Sigmoid colon (tissue), 7 donors: ENCODE measurements around the gene RNF187. TPM values are rescaled to one million over a fixed set of nuclear protein-coding genes. Genes with fewer than 3 reads are reported as not detected.

Experiments used
- DNase-seq: peaks from one replicate; pipeline ENCODE4 v3.0.0-alpha.2; 2019
- H3K27ac ChIP-seq, 4 donors: fragments of 200-600 bp; sonication (generic); one replicate each; pipeline ENCODE4 v1.5.1; 2016 to 2019; ENCODE audit warnings: mild to moderate bottlenecking in 1 of 4
- H3K27me3 ChIP-seq, 3 donors: fragments of 200-600 bp; sonication (generic); one replicate each; pipeline ENCODE4 v1.5.1; 2019; ENCODE audit warnings: mild to moderate bottlenecking in 1 of 3
- H3K36me3 ChIP-seq, 4 donors: fragments of 200-600 bp; sonication (generic); one replicate each; pipeline ENCODE4 v1.5.1; 2016 to 2019
- H3K4me1 ChIP-seq, 4 donors: fragments of 200-600 bp; sonication (generic); one replicate each; pipeline ENCODE4 v1.5.1; 2017 to 2019
- H3K4me3 ChIP-seq, 4 donors: fragments of 200-600 bp; sonication (generic); one replicate each; pipeline ENCODE4 v1.5.1; 2017 to 2019; ENCODE audit warnings: mild to moderate bottlenecking in 2 of 4, moderate library complexity in 1 of 4
- H3K9me3 ChIP-seq, 4 donors: fragments of 200-600 bp in 3 of 4; sonication (generic) in 3 of 4; one replicate each; pipeline versions ENCODE4 v1.5.1 to v1.6.1; 2013 to 2019
- CTCF ChIP-seq, 4 experiments: fragments of 450-650 bp in 3 of 4; fragments of 200-600 bp in 1 of 4; IDR thresholded peaks; one replicate each; pipeline ENCODE4 v1.5.1; 2016 to 2019; ENCODE audit warnings: antibody characterized with exemption in 4 of 4, mild to moderate bottlenecking in 3 of 4, moderate library complexity in 2 of 4
- EP300 ChIP-seq, 4 donors: sonication (generic); formaldehyde crosslinking; IDR thresholded peaks; one replicate each; pipeline ENCODE4 v1.6.1; 2017; ENCODE audit warnings: antibody characterized with exemption in 4 of 4
- POLR2A ChIP-seq, 2 donors: fragments of 450-650 bp; IDR thresholded peaks; one replicate each; pipeline ENCODE4 v1.6.1; 2016; ENCODE audit warnings: antibody characterized with exemption in 2 of 2, mild to moderate bottlenecking in 2 of 2, moderate library complexity in 2 of 2
- POLR2AphosphoS5 ChIP-seq, 4 donors: sonication (generic); formaldehyde crosslinking; IDR thresholded peaks; one replicate each; pipeline ENCODE4 v1.6.1; 2017; ENCODE audit warnings: antibody characterized with exemption in 4 of 4
- WGBS, 2 donors: extraction: QIAGEN DNeasy Blood & Tissue Kit; methylation state at CpG; one replicate each; pipeline ENCODE4 v1.1.7; 2013; 5-methylcytosine and 5-hydroxymethylcytosine counted together
- intact Hi-C: fragments of 100-400 bp; cut with DNase I; formaldehyde crosslinking; loops from one replicate; pipeline ENCODE4 v1.15.1; 2023
- polyA plus RNA-seq, 3 donors: library from polyadenylated mRNA; stranded (reverse); fragments of 200-250 nt; gene quantifications; one replicate each; pipeline ENCODE4 v1.2.3, GENCODE V29; 2013
- total RNA-seq, 4 donors: library from RNA; depleted of rRNA; stranded (reverse); fragments of >200 nt; gene quantifications; one replicate each; pipeline ENCODE4 v1.1.0, GENCODE V29; 2016
- donor health status: healthy with polysubstance abuse.
- donor health status: Bipolar disorder and iron deficiency.
- donor health status: healthy.

RNF187 gene
- total and polyA plus RNA-seq, 7 donors, result 17.3 to 39.8 (median 24.3) TPM

DNA sequence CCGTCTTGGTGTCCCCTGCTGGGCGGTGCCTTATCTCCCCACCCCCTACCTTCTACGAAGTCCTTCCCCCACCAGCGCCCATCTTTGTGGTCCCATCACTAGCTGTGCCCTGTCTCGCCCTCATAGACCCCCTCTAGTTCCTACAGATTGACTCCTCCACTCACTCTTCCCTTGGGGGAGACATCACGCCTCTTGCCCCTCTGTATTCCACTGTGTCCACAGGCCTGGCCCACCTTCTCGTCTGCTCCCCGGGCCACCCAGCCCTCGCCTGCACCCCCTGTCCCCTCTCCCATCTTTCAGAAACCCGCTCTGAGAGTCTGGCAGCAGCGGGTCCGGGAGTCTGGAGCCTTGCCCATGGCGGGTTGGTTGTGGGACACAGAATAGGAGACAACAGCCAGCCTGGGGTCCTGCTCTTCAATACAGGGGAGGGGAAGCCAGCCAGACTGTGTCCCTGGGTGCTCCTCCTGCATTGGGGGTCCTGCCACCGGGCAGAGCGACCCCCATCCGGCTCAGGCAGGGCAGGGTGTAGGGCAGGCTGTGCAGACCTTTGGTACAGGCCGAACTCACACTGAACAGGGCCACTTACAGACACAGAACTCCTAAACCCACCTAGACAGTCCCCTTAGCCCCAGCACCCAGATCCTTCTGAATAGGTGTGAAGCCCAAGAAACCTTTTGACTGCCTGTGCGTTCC, 1.1 kb downstream of the RNF187 start:
- Histone ChIP-seq H3K36me3 (peaks cover 6 to 29% (median 9%) of the 10 kb centered on the region in 4 donors), H3K27me3 (no peaks in the 10 kb centered on the region), H3K4me1 (peaks cover 4 to 40% (median 29%) of the 10 kb centered on the region in 4 donors), H3K27ac (peak overlapping the region; percentile 96 to 99 (median 96)), H3K9me3 (no peaks in the 10 kb centered on the region), H3K4me3 (peak overlapping the region; percentile 50 to 86 (median 73))
- intact Hi-C loops, result loop anchor here (5.0 to 10.0 kb wide), 2 partner anchors 353 to 406 kb away; partner anchors contain the start of gene ARF1
- 38 to 47% methylated on average over 18 of the region's 18 CpGs for WGBS, 2 donors
- TF ChIP-seq EP300 (IDR thresholded peaks at IDR 0.05) (no peak), POLR2A (IDR thresholded peaks at IDR 0.05) (no peak), CTCF (IDR thresholded peaks at IDR 0.05) (no peak), POLR2AphosphoS5 (IDR thresholded peaks at IDR 0.05) (no peak)
- DNase-seq, result no peak

DNA sequence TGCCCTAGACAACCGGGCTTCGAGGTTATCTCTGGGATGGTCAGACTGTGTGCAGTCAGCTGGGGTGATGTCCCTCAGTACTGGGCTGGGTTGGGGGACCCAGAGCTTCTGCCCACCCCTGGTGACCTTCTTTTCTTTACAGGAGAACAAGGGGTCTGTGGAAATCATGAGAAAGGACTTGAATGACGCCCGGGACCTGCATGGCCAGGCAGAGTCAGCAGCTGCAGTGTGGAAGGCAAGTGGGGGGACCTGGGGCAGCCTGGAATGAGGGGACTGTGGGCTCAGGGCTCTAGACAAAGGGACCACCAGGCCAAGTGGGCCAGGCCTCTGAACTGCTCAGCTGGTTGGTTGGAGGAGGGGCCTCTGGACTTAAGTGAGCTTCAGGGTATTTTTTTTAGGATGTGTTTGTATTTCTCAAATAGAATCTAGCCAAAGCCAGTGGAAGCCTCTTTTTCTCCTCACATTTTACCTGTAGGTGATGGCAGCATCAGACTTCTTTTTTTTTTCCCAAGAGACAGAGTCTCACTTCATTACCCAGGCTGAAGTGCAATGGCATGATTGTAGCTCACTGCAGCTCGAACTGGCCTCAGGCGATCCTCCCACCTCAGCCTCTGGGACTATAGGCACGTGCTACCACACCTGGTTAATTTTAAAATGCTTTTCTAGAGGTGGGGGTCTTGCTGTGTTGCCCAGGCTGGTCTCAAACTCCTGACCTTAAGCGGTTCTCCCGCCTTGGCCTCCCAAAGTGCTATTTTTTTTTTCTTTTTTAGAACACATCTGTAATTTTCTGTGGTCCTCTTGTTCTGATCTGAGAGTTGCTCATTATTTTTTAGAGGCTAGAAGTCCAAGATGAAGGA, 1.9 kb downstream of the RNF187 start:
- peaks cover 4 to 40% (median 29%) of the 10 kb centered on the region in 4 donors for H3K4me1 ChIP-seq
- 93% methylated on average over 9 of the region's 9 CpGs for WGBS, 2 donors
- H3K4me3 ChIP-seq, result peak overlapping the region in 2 of 4 donors; percentile 69 to 77
- peaks cover 13 to 36% (median 17%) of the 10 kb centered on the region in 4 donors for H3K36me3 ChIP-seq
- no peaks in the 10 kb centered on the region for H3K9me3 ChIP-seq
- TF ChIP-seq EP300 (IDR thresholded peaks at IDR 0.05), result no peak
- no peak for TF ChIP-seq POLR2AphosphoS5 (IDR thresholded peaks at IDR 0.05)
- no peak for TF ChIP-seq POLR2A (IDR thresholded peaks at IDR 0.05)
- TF ChIP-seq CTCF (IDR thresholded peaks at IDR 0.05), result no peak
- no peaks in the 10 kb centered on the region for H3K27me3 ChIP-seq
- intact Hi-C loops, result loop anchor here (5.0 to 10.0 kb wide), 2 partner anchors 354 to 407 kb away; partner anchors contain the start of gene ARF1
- H3K27ac ChIP-seq, result peak overlapping the region in 1 of 4 donors; percentile 99
- no peak for DNase-seq

GRCh38 chr1:228490120-228491078, 3.2 kb downstream of the RNF187 start:
- peaks cover 19 to 50% (median 25%) of the 10 kb centered on the region in 4 donors for H3K36me3 ChIP-seq

More at GRCh38 chr1:228490120-228491078, 3.2 kb downstream of the RNF187 start:
- TF ChIP-seq EP300 (IDR thresholded peaks at IDR 0.05) (no peak), CTCF (IDR thresholded peaks at IDR 0.05) (no peak), POLR2A (IDR thresholded peaks at IDR 0.05) (no peak)
- no peak for DNase-seq
- 84 to 92% methylated on average over 6 of the region's 6 CpGs for WGBS, 2 donors
- Histone ChIP-seq H3K27ac (no peak overlapping the region), H3K4me1 (peaks cover 4 to 40% (median 29%) of the 10 kb centered on the region in 4 donors), H3K4me3 (no peak overlapping the region), H3K27me3 (no peaks in the 10 kb centered on the region), H3K9me3 (no peaks in the 10 kb centered on the region)
- intact Hi-C loops, result no loop called here
